Measurements from ENCODE around the gene ANKH.

Gene ANKH

GRCh38 chr5:14715481-14715880, 156.1 kb downstream of the ANKH start:
- Histone ChIP-seq H3K4me1 (ENCODE audit: control insufficient read depth, insufficient read depth, low read length) (peaks cover 10% of the 10 kb centered on the region), H3K36me3 (ENCODE audit: insufficient read depth, low read length) (peaks cover 43% of the 10 kb centered on the region)

GRCh38 chr5:14714706-14715105, 156.9 kb downstream of the ANKH start:
- Histone ChIP-seq H3K4me2 (ENCODE audit: low read length) (no peak overlapping the region), H3K4me3 (ENCODE audit: low read length) (no peak overlapping the region), H3K4me1 (ENCODE audit: control insufficient read depth, insufficient read depth, low read length) (peaks cover 5% of the 10 kb centered on the region), H3K36me3 (ENCODE audit: insufficient read depth, low read length) (peaks cover 50% of the 10 kb centered on the region), H3K9me3 (replicated peaks; ENCODE audit: low read length) (no peaks in the 10 kb centered on the region), H3K9ac (ENCODE audit: low read depth, low read length) (no peak overlapping the region), H3K27me3 (ENCODE audit: control insufficient read depth, insufficient read depth, low read length) (no peaks in the 10 kb centered on the region)

More at GRCh38 chr5:14715481-14715880, 156.1 kb downstream of the ANKH start:
- no peak overlapping the region for H3K4me2 ChIP-seq (ENCODE audit: low read length)
- H3K4me3 ChIP-seq (ENCODE audit: low read length): no peak overlapping the region
- no peak overlapping the region for H3K9ac ChIP-seq (ENCODE audit: low read depth, low read length)
- H3K27me3 ChIP-seq (ENCODE audit: control insufficient read depth, insufficient read depth, low read length): no peaks in the 10 kb centered on the region
- no peaks in the 10 kb centered on the region for H3K9me3 ChIP-seq (replicated peaks; ENCODE audit: low read length)

GRCh38 chr5:14713476-14714390, 157.8 kb downstream of the ANKH start:
- H3K4me2 ChIP-seq (ENCODE audit: low read length): no peak overlapping the region
- no peak overlapping the region for H3K4me3 ChIP-seq (ENCODE audit: low read length)
- H3K4me1 ChIP-seq (ENCODE audit: control insufficient read depth, insufficient read depth, low read length): peaks cover 5% of the 10 kb centered on the region
- no peaks in the 10 kb centered on the region for H3K27me3 ChIP-seq (ENCODE audit: control insufficient read depth, insufficient read depth, low read length)
- H3K9ac ChIP-seq (ENCODE audit: low read depth, low read length): no peak overlapping the region
- no peaks in the 10 kb centered on the region for H3K9me3 ChIP-seq (replicated peaks; ENCODE audit: low read length)
- H3K36me3 ChIP-seq (ENCODE audit: insufficient read depth, low read length): peaks cover 50% of the 10 kb centered on the region

GRCh38 chr5:14712666-14713065, 158.9 kb downstream of the ANKH start:
- Histone ChIP-seq H3K4me2 (ENCODE audit: low read length) (no peak overlapping the region), H3K4me3 (ENCODE audit: low read length) (no peak overlapping the region), H3K9ac (ENCODE audit: low read depth, low read length) (no peak overlapping the region), H3K4me1 (ENCODE audit: control insufficient read depth, insufficient read depth, low read length) (peaks cover 5% of the 10 kb centered on the region), H3K36me3 (ENCODE audit: insufficient read depth, low read length) (peaks cover 60% of the 10 kb centered on the region), H3K9me3 (replicated peaks; ENCODE audit: low read length) (no peaks in the 10 kb centered on the region), H3K27me3 (ENCODE audit: control insufficient read depth, insufficient read depth, low read length) (no peaks in the 10 kb centered on the region)

- Histone ChIP-seq H3K4me1 (ENCODE audit: control insufficient read depth, insufficient read depth, low read length) (peaks cover 6% of the 10 kb centered on the region), H3K9ac (ENCODE audit: low read depth, low read length) (no peak overlapping the region), H3K27me3 (ENCODE audit: control insufficient read depth, insufficient read depth, low read length) (no peaks in the 10 kb centered on the region), H3K4me2 (ENCODE audit: low read length) (no peak overlapping the region), H3K36me3 (ENCODE audit: insufficient read depth, low read length) (peaks cover 61% of the 10 kb centered on the region), H3K4me3 (ENCODE audit: low read length) (no peak overlapping the region), H3K9me3 (replicated peaks; ENCODE audit: low read length) (no peaks in the 10 kb centered on the region)
These were observed 159.4 kb downstream of the ANKH start for GRCh38 chr5:14712131-14712530.

GRCh38 chr5:14710313-14710994, 161.1 kb downstream of the ANKH start:
- no peak overlapping the region for H3K4me2 ChIP-seq (ENCODE audit: low read length)
- H3K4me3 ChIP-seq (ENCODE audit: low read length): no peak overlapping the region
- H3K27me3 ChIP-seq (ENCODE audit: control insufficient read depth, insufficient read depth, low read length): no peaks in the 10 kb centered on the region
- H3K4me1 ChIP-seq (ENCODE audit: control insufficient read depth, insufficient read depth, low read length): peaks cover 17% of the 10 kb centered on the region
- H3K9ac ChIP-seq (ENCODE audit: low read depth, low read length): no peak overlapping the region
- no peaks in the 10 kb centered on the region for H3K9me3 ChIP-seq (replicated peaks; ENCODE audit: low read length)
- peaks cover 55% of the 10 kb centered on the region for H3K36me3 ChIP-seq (ENCODE audit: insufficient read depth, low read length)

- peaks cover 56% of the 10 kb centered on the region for H3K36me3 ChIP-seq (ENCODE audit: insufficient read depth, low read length)
- no peaks in the 10 kb centered on the region for H3K9me3 ChIP-seq (replicated peaks; ENCODE audit: low read length)
- no peak overlapping the region for H3K9ac ChIP-seq (ENCODE audit: low read depth, low read length)
- H3K27me3 ChIP-seq (ENCODE audit: control insufficient read depth, insufficient read depth, low read length): no peaks in the 10 kb centered on the region
- H3K4me3 ChIP-seq (ENCODE audit: low read length): no peak overlapping the region
- H3K4me2 ChIP-seq (ENCODE audit: low read length): no peak overlapping the region
- peaks cover 11% of the 10 kb centered on the region for H3K4me1 ChIP-seq (ENCODE audit: control insufficient read depth, insufficient read depth, low read length)
These were observed 163.0 kb downstream of the ANKH start for GRCh38 chr5:14708551-14708950.

- Histone ChIP-seq H3K36me3 (ENCODE audit: insufficient read depth, low read length) (peaks cover 52% of the 10 kb centered on the region), H3K4me2 (ENCODE audit: low read length) (no peak overlapping the region)
These were observed 163.7 kb downstream of the ANKH start for GRCh38 chr5:14707811-14708390.

GRCh38 chr5:14706615-14707021, 165.0 kb downstream of the ANKH start:
- Histone ChIP-seq H3K4me1 (ENCODE audit: control insufficient read depth, insufficient read depth, low read length) (peaks cover 11% of the 10 kb centered on the region), H3K9ac (ENCODE audit: low read depth, low read length) (peak overlapping the region; percentile 11), H3K9me3 (replicated peaks; ENCODE audit: low read length) (no peaks in the 10 kb centered on the region), H3K4me2 (ENCODE audit: low read length) (peak overlapping the region; percentile 47), H3K36me3 (ENCODE audit: insufficient read depth, low read length) (peaks cover 43% of the 10 kb centered on the region), H3K4me3 (ENCODE audit: low read length) (no peak overlapping the region), H3K27me3 (ENCODE audit: control insufficient read depth, insufficient read depth, low read length) (no peaks in the 10 kb centered on the region)

More at GRCh38 chr5:14707811-14708390, 163.7 kb downstream of the ANKH start:
- Histone ChIP-seq H3K4me3 (ENCODE audit: low read length) (no peak overlapping the region), H3K9ac (ENCODE audit: low read depth, low read length) (no peak overlapping the region), H3K27me3 (ENCODE audit: control insufficient read depth, insufficient read depth, low read length) (no peaks in the 10 kb centered on the region), H3K4me1 (ENCODE audit: control insufficient read depth, insufficient read depth, low read length) (peaks cover 11% of the 10 kb centered on the region), H3K9me3 (replicated peaks; ENCODE audit: low read length) (no peaks in the 10 kb centered on the region)

- Histone ChIP-seq H3K27me3 (ENCODE audit: control insufficient read depth, insufficient read depth, low read length) (no peaks in the 10 kb centered on the region), H3K9ac (ENCODE audit: low read depth, low read length) (no peak overlapping the region), H3K36me3 (ENCODE audit: insufficient read depth, low read length) (peaks cover 36% of the 10 kb centered on the region), H3K4me2 (ENCODE audit: low read length) (no peak overlapping the region), H3K9me3 (replicated peaks; ENCODE audit: low read length) (no peaks in the 10 kb centered on the region), H3K4me3 (ENCODE audit: low read length) (no peak overlapping the region), H3K4me1 (ENCODE audit: control insufficient read depth, insufficient read depth, low read length) (peaks cover 11% of the 10 kb centered on the region)
These were observed 166.0 kb downstream of the ANKH start for GRCh38 chr5:14705556-14705955.

- Histone ChIP-seq H3K27me3 (ENCODE audit: control insufficient read depth, insufficient read depth, low read length) (no peaks in the 10 kb centered on the region), H3K4me1 (ENCODE audit: control insufficient read depth, insufficient read depth, low read length) (peaks cover 11% of the 10 kb centered on the region), H3K36me3 (ENCODE audit: insufficient read depth, low read length) (peaks cover 36% of the 10 kb centered on the region), H3K4me3 (ENCODE audit: low read length) (no peak overlapping the region), H3K4me2 (ENCODE audit: low read length) (no peak overlapping the region), H3K9ac (ENCODE audit: low read depth, low read length) (no peak overlapping the region), H3K9me3 (replicated peaks; ENCODE audit: low read length) (no peaks in the 10 kb centered on the region)
These were observed 169.2 kb downstream of the ANKH start for GRCh38 chr5:14702238-14702839.

Data from skeletal muscle satellite cell (primary cell).